Measurements from ENCODE around the gene NDOR1.

NDOR1 gene

DNA sequence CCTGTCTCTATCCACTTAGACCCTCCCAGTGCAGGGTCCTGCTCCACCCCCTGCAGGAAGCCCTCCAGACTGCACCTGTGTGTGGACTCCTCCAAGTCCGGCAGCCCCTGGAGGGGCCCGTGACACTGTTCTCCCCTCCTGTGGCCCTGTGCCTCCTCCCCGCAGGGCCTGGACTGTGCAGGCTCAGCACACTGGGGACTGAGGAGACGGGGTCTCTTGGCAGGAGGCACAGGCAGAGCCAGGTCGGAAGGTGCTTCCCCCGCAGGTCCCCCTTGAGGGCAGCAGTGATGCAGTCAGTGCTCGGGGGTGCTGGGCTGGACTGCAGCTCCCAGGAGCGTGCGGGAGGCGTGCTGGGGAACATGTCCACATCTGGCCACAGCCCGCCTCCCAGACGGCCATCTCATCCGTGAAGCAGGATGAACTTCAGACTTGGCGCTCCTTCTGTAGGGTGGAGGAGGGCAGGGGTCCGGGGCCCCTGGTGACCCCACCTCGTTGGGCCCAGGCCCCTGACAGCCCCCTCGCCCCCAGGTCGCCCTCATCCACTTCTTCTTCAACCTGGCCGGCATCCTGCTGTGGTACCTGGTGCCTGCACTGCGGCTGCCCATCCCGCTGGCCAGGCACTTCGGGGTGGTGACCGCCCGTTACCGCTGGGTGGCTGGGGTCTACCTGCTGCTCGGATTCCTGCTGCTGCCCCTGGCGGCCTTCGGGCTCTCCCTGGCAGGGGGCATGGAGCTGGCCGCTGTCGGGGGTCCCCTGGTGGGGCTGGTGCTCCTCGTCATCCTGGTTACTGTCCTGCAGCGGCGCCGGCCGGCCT is 30.1 kb downstream of the NDOR1 start:
- H3K27me3 ChIP-seq (ENCODE audit: low read depth, low read length), result 0 out of 2 replicates have a peak, but pooled peaks cover 2% of the 10 kb centered on the region
- H3K36me3 ChIP-seq (replicated peaks; ENCODE audit: low read depth, low read length), result no peaks in the 10 kb centered on the region
- peak overlapping the region; percentile 34 for H3K27ac ChIP-seq (ENCODE audit: low read length)
- no peaks in the 10 kb centered on the region for H3K9me3 ChIP-seq (ENCODE audit: insufficient read depth, low read length)
- peak overlapping the region; percentile 96 for H3K4me2 ChIP-seq (ENCODE audit: low read length)
- no peak overlapping the region for H2AFZ ChIP-seq (ENCODE audit: low read depth, low read length)
- H4K20me1 ChIP-seq (ENCODE audit: insufficient read depth, low read length), result no peaks in the 10 kb centered on the region
- H3K9ac ChIP-seq (ENCODE audit: low read length), result peak overlapping the region; percentile 63
- peaks cover 42% of the 10 kb centered on the region for H3K4me1 ChIP-seq (ENCODE audit: low read length)
- TF ChIP-seq, protein P1, sequence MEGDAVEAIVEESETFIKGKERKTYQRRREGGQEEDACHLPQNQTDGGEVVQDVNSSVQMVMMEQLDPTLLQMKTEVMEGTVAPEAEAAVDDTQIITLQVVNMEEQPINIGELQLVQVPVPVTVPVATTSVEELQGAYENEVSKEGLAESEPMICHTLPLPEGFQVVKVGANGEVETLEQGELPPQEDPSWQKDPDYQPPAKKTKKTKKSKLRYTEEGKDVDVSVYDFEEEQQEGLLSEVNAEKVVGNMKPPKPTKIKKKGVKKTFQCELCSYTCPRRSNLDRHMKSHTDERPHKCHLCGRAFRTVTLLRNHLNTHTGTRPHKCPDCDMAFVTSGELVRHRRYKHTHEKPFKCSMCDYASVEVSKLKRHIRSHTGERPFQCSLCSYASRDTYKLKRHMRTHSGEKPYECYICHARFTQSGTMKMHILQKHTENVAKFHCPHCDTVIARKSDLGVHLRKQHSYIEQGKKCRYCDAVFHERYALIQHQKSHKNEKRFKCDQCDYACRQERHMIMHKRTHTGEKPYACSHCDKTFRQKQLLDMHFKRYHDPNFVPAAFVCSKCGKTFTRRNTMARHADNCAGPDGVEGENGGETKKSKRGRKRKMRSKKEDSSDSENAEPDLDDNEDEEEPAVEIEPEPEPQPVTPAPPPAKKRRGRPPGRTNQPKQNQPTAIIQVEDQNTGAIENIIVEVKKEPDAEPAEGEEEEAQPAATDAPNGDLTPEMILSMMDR (IDR thresholded peaks at IDR 0.05; ENCODE audit: low read depth, low read length), result peak; percentile 18
- no peak for TF ChIP-seq EZH2phosphoT487 (IDR thresholded peaks at IDR 0.05; ENCODE audit: low read depth)
- H3K79me2 ChIP-seq (ENCODE audit: low read length), result peaks cover 27% of the 10 kb centered on the region
- peak overlapping the region; percentile 82 for H3K4me3 ChIP-seq (ENCODE audit: low read length)

DNA sequence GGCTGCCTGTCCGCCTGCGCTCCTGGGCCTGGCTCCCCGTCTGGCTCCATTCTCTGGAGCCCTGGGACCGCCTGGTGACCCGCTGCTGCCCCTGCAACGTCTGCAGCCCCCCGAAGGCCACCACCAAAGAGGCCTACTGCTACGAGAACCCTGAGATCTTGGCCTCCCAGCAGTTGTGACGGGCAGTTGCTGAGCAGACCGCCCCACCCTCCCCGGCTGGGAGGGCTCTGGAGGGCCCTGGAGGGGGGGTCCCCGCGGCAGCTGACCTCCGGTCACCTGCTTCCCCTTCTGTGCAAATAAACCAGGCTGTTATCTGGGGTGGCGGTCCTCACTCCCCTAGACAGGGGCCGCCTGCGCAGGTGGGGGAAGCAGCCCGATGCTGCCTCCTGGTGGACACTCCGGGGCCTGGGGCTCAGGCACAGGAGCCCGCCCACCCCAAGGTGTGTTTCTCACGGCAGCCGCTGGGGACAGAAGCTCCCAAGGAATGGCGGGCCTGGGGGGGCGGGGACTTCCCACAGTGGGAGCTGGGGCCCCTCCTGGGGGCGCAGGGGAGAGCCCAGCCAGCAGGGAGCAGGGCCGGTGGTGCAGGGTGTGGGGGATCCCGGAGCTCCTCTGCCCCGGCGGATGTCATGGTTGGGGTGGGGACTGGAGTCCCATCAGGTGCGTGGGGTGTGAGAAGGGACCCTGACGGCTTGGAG is 30.9 kb downstream of the NDOR1 start:
- no peaks in the 10 kb centered on the region for H4K20me1 ChIP-seq (ENCODE audit: insufficient read depth, low read length)
- H3K36me3 ChIP-seq (replicated peaks; ENCODE audit: low read depth, low read length), result no peaks in the 10 kb centered on the region
- H3K9ac ChIP-seq (ENCODE audit: low read length), result peak overlapping the region; percentile 63
- no peak overlapping the region for H2AFZ ChIP-seq (ENCODE audit: low read depth, low read length)
- H3K27me3 ChIP-seq (ENCODE audit: low read depth, low read length), result 0 out of 2 replicates have a peak, but pooled peaks cover 2% of the 10 kb centered on the region
- H3K79me2 ChIP-seq (ENCODE audit: low read length), result peaks cover 30% of the 10 kb centered on the region
- TF ChIP-seq, protein P1 (IDR thresholded peaks at IDR 0.05; ENCODE audit: low read depth, low read length), result peak; percentile 93
- no peak for TF ChIP-seq EZH2phosphoT487 (IDR thresholded peaks at IDR 0.05; ENCODE audit: low read depth)
- peak overlapping the region; percentile 96 for H3K4me2 ChIP-seq (ENCODE audit: low read length)
- H3K4me3 ChIP-seq (ENCODE audit: low read length), result peak overlapping the region; percentile 82
- no peaks in the 10 kb centered on the region for H3K9me3 ChIP-seq (ENCODE audit: insufficient read depth, low read length)
- H3K4me1 ChIP-seq (ENCODE audit: low read length), result peaks cover 42% of the 10 kb centered on the region
- H3K27ac ChIP-seq (ENCODE audit: low read length), result peak overlapping the region; percentile 34

DNA sequence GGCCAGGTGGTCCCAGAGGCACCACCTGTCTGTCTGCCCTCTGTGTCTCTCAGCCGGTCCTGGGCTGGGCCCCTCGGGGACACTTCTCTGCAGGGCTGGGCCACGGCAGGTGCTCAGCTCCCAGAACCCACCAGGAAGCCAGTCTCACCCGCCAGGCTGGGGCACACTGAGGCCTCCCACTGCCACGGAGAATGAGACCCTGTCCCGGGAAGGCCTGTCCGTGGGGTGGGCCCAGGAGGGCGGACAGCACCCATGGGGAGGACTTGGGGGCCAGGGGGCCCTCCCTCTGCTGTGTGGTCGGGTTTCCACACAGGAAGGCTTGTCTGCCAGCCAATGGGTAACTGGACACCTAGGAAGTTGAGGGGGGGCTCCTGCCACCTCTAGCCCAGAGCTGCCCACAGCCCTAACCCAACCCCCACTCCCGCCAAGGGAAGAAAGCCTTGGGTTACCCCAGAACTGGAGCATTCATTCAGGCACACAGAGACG is 31.5 kb downstream of the NDOR1 start:
- H3K9me3 ChIP-seq (ENCODE audit: insufficient read depth, low read length), result no peaks in the 10 kb centered on the region
- H2AFZ ChIP-seq (ENCODE audit: low read depth, low read length), result no peak overlapping the region
- H3K79me2 ChIP-seq (ENCODE audit: low read length), result peaks cover 35% of the 10 kb centered on the region
- peak overlapping the region; percentile 96 for H3K4me2 ChIP-seq (ENCODE audit: low read length)
- H3K27me3 ChIP-seq (ENCODE audit: low read depth, low read length), result 0 out of 2 replicates have a peak, but pooled peaks cover 2% of the 10 kb centered on the region
- peaks cover 4% of the 10 kb centered on the region for H3K36me3 ChIP-seq (replicated peaks; ENCODE audit: low read depth, low read length)
- TF ChIP-seq, protein P1 (IDR thresholded peaks at IDR 0.05; ENCODE audit: low read depth, low read length), result no peak
- TF ChIP-seq EZH2phosphoT487 (IDR thresholded peaks at IDR 0.05; ENCODE audit: low read depth), result no peak
- peak overlapping the region; percentile 82 for H3K4me3 ChIP-seq (ENCODE audit: low read length)
- peaks cover 5% of the 10 kb centered on the region for H4K20me1 ChIP-seq (ENCODE audit: insufficient read depth, low read length)
- peaks cover 42% of the 10 kb centered on the region for H3K4me1 ChIP-seq (ENCODE audit: low read length)
- H3K9ac ChIP-seq (ENCODE audit: low read length), result peak overlapping the region; percentile 62
- H3K27ac ChIP-seq (ENCODE audit: low read length), result peak overlapping the region; percentile 21
